ENCODE measurements around the gene NUP85.

GRCh38 chr17:75263055-75263454, 57.6 kb downstream of the NUP85 start:
- TF ChIP-seq POLR2A (IDR thresholded peaks at IDR 0.05; ENCODE audit: low read length) (no peak), GATA1 (IDR thresholded peaks at IDR 0.05; ENCODE audit: low read depth, low read length) (no peak)
